Measurements from ENCODE around the gene DCLK1.

Gene DCLK1

GRCh38 chr13:35856084-35856483, 275.1 kb downstream of the DCLK1 start:
- no peak for DNase-seq

GRCh38 chr13:35855531-35856019, 275.6 kb downstream of the DCLK1 start:
- no peak for DNase-seq

GRCh38 chr13:35854286-35854685, 276.9 kb downstream of the DCLK1 start:
- DNase-seq = no peak

- no peak for DNase-seq
Measured at GRCh38 chr13:35851881-35852280, 279.3 kb downstream of the DCLK1 start.

- no peak for DNase-seq
Measured at GRCh38 chr13:35851356-35851755, 279.8 kb downstream of the DCLK1 start.

- DNase-seq = no peak
Measured at GRCh38 chr13:35850569-35850968, 280.6 kb downstream of the DCLK1 start.

GRCh38 chr13:35849256-35849644, 281.9 kb downstream of the DCLK1 start:
- DNase-seq = no peak

- no peak for DNase-seq
Measured at GRCh38 chr13:35848336-35849255, 282.6 kb downstream of the DCLK1 start.

GRCh38 chr13:35843272-35843671, 287.9 kb downstream of the DCLK1 start:
- DNase-seq = no peak

- no peak for DNase-seq
Measured at GRCh38 chr13:35841060-35841521, 290.1 kb downstream of the DCLK1 start.

GRCh38 chr13:35839806-35840205, 291.4 kb downstream of the DCLK1 start:
- no peak for DNase-seq

- no peak for DNase-seq
Measured at GRCh38 chr13:35838356-35838755, 292.8 kb downstream of the DCLK1 start.

- DNase-seq = no peak
Measured at GRCh38 chr13:35836446-35836845, 294.7 kb downstream of the DCLK1 start.

- no peak for DNase-seq
Measured at GRCh38 chr13:35835989-35836388, 295.2 kb downstream of the DCLK1 start.

GRCh38 chr13:35833608-35834275, 297.4 kb downstream of the DCLK1 start:
- no peak for DNase-seq

- no peak for DNase-seq
Measured at GRCh38 chr13:35833031-35833430, 298.2 kb downstream of the DCLK1 start.

- DNase-seq = no peak
Measured at GRCh38 chr13:35832551-35832950, 298.6 kb downstream of the DCLK1 start.

- no peak for DNase-seq
Measured at GRCh38 chr13:35830850-35831450, 300.2 kb downstream of the DCLK1 start.

GRCh38 chr13:35826626-35827254, 304.4 kb downstream of the DCLK1 start:
- no peak for DNase-seq

- DNase-seq = no peak
Measured at GRCh38 chr13:35824825-35825224, 306.4 kb downstream of the DCLK1 start.

- no peak for DNase-seq
Measured at GRCh38 chr13:35824395-35824794, 306.8 kb downstream of the DCLK1 start.

GRCh38 chr13:35822666-35823065, 308.5 kb downstream of the DCLK1 start:
- DNase-seq = no peak

- DNase-seq = peak; percentile 41
Measured at GRCh38 chr13:35818633-35819067, 312.5 kb downstream of the DCLK1 start.
